OCI-LY7 (cell line): Measurements from ENCODE around the gene MMD. TPM values are rescaled to one million over a fixed set of nuclear protein-coding genes. Genes with fewer than 3 reads are reported as not detected.

Source experiments
- BruUV-seq: library from RNA; stranded (reverse); fragments of 400-500 nt; replicated peaks from 2 replicates; lab custom pipeline; 2021; lab: Mats Ljungman, UMichigan
- CTCF ChIA-PET: fragments of 300-600 bp; sonication (Branson Sonifier 250); formaldehyde crosslinking; loops from one replicate; lab custom pipeline; 2022; ENCODE audit warnings: antibody characterized with exemption; ENCODE audit not compliant: unreplicated experiment; lab: Charles Lee
- POLR2A ChIA-PET: fragments of 300-600 bp; sonication (Branson Sonifier 250); formaldehyde crosslinking; loops from one replicate; lab custom pipeline; 2022; ENCODE audit warnings: antibody characterized with exemption; lab: Charles Lee
- DNase-seq: peaks from one replicate; pipeline ENCODE4 v3.0.0-alpha.2; 2015; ENCODE audit warnings: low spot score
- H2AFZ ChIP-seq: fragments of 200-600 bp; sonication (generic), shearing (Covaris generic); 2 replicates; pipeline ENCODE4 v1.6.1; 2014; ENCODE audit warnings: mild to moderate bottlenecking, antibody characterized with exemption, low read length, moderate library complexity
- H3K27ac ChIP-seq: fragments of 200-600 bp; sonication (generic); 2 replicates; pipeline ENCODE4 v1.5.1; 2014; ENCODE audit warnings: mixed run types, low read depth, mild to moderate bottlenecking, moderate library complexity, low read length, inconsistent platforms; ENCODE audit not compliant: poor library complexity, severe bottlenecking
- H3K36me3 ChIP-seq: fragments of 200-600 bp; sonication (generic); 2 replicates; pipeline ENCODE4 v1.6.1; 2014; ENCODE audit warnings: mild to moderate bottlenecking, antibody characterized with exemption, low read length, moderate library complexity, mixed read lengths; ENCODE audit not compliant: insufficient read depth
- H3K4me1 ChIP-seq: fragments of 200-600 bp; sonication (generic); 2 replicates; pipeline ENCODE4 v1.5.1; 2014; ENCODE audit warnings: mild to moderate bottlenecking, low read length; ENCODE audit not compliant: insufficient read depth, poor library complexity, severe bottlenecking
- H3K4me2 ChIP-seq: fragments of 200-600 bp; sonication (generic); 2 replicates; pipeline ENCODE4 v1.6.1; 2014; ENCODE audit warnings: mild to moderate bottlenecking, low read length
- H3K4me3 ChIP-seq: fragments of 200-600 bp; sonication (generic); 2 replicates; pipeline ENCODE4 v1.5.1; 2014; ENCODE audit warnings: mild to moderate bottlenecking, low read depth, low read length; ENCODE audit not compliant: poor library complexity, severe bottlenecking
- H3K79me2 ChIP-seq: fragments of 200-600 bp; sonication (generic); 2 replicates; pipeline ENCODE4 v1.6.1; 2016; ENCODE audit warnings: low read depth, mild to moderate bottlenecking, low read length, moderate library complexity, mixed read lengths; ENCODE audit not compliant: insufficient read depth
- H3K9me2 ChIP-seq: fragments of 200-600 bp; sonication (generic); 2 replicates; pipeline ENCODE4 v1.6.1; 2016; ENCODE audit warnings: mild to moderate bottlenecking, low read length, mixed read lengths; ENCODE audit not compliant: insufficient read depth
- H3K9me3 ChIP-seq: fragments of 200-600 bp; sonication (generic); 2 replicates; pipeline ENCODE4 v1.6.1; 2014; ENCODE audit warnings: mild to moderate bottlenecking, mixed run types, low read length, mixed read lengths
- H4K20me1 ChIP-seq: fragments of 200-600 bp; sonication (generic); 2 replicates; pipeline ENCODE4 v1.6.1; 2014; ENCODE audit warnings: mild to moderate bottlenecking, antibody characterized with exemption, low read length, moderate library complexity, mixed read lengths; ENCODE audit not compliant: insufficient read depth
- CTCF ChIP-seq: fragments of 200-600 bp; sonication (generic); conservative IDR thresholded peaks from 2 replicates; pipeline ENCODE4 v1.5.1; 2014; ENCODE audit warnings: mild to moderate bottlenecking, antibody characterized with exemption, low read length, moderate library complexity, mixed read lengths
- EZH2phosphoT487 ChIP-seq: fragments of 200-600 bp; sonication (generic); IDR thresholded peaks from 2 replicates; pipeline ENCODE4 v1.6.1; 2018; ENCODE audit warnings: low read depth, borderline replicate concordance, mild to moderate bottlenecking, mixed run types, antibody characterized with exemption, low read length, moderate library complexity, mixed read lengths
- intact Hi-C: fragments of 100-400 bp; cut with micrococcal nuclease; formaldehyde crosslinking; loops from one replicate; pipeline ENCODE4 v1.10.0; 2022; ENCODE audit not compliant: unreplicated experiment
- total RNA-seq, 2 experiments: library from RNA; depleted of rRNA in 1 of 2; stranded (reverse); fragments of >200 nt in 1 of 2; shearing (Covaris generic) in 1 of 2; gene quantifications; 2 replicates each; pipeline ENCODE4 v1.2.3, GENCODE V29; 2014 to 2022

MMD gene
- total RNA-seq, 2 experiments from 2014 or later = 42.7 to 43.8 TPM

- no peak for DNase-seq
- no peaks in the 10 kb centered on the region for H3K9me3 ChIP-seq
- H3K36me3 ChIP-seq = peaks cover 94% of the 10 kb centered on the region
- POLR2A ChIA-PET = interaction anchor here (1.6 kb wide), 1 partner anchor 25 kb away, joined by 5 read pairs; no protein-coding TSS in a partner anchor
- H3K9me2 ChIP-seq = no peaks in the 10 kb centered on the region
- TF ChIP-seq EZH2phosphoT487 (no peak), CTCF (no peak)
- H3K27ac ChIP-seq = no peak overlapping the region
- no peak overlapping the region for H3K4me2 ChIP-seq
- H3K4me3 ChIP-seq = no peak overlapping the region
- no peaks in the 10 kb centered on the region for H3K4me1 ChIP-seq
- H3K79me2 ChIP-seq = peaks cover 16% of the 10 kb centered on the region
- H4K20me1 ChIP-seq = no peaks in the 10 kb centered on the region
- intact Hi-C loops = no loop called here
- CTCF ChIA-PET = no interaction called here
- BruUV-seq = no TSS peak
- H2AFZ ChIP-seq = no peak overlapping the region
Observed at GRCh38 chr17:55410722-55411462, 10.7 kb downstream of the MMD start.

- Histone ChIP-seq H3K79me2 (no peaks in the 10 kb centered on the region), H3K4me3 (no peak overlapping the region), H2AFZ (no peak overlapping the region), H3K9me2 (no peaks in the 10 kb centered on the region), H3K4me2 (no peak overlapping the region), H3K9me3 (no peaks in the 10 kb centered on the region), H4K20me1 (no peaks in the 10 kb centered on the region), H3K27ac (no peak overlapping the region), H3K36me3 (peaks cover 97% of the 10 kb centered on the region), H3K4me1 (peaks cover 4% of the 10 kb centered on the region)
- ChIA-PET POLR2A (interaction anchor here (0.6 to 1.6 kb wide), 2 partner anchors 14 to 27 kb away, joined by 5 read pairs; no protein-coding TSS in a partner anchor), CTCF (no interaction called here)
- TF ChIP-seq CTCF = no peak
- TF ChIP-seq EZH2phosphoT487 = no peak
- BruUV-seq = no TSS peak
- intact Hi-C loops = no loop called here
- DNase-seq = no peak
Observed at GRCh38 chr17:55409030-55409800, 12.4 kb downstream of the MMD start.
